Measurements from ENCODE around the gene DNHD1.

DNA sequence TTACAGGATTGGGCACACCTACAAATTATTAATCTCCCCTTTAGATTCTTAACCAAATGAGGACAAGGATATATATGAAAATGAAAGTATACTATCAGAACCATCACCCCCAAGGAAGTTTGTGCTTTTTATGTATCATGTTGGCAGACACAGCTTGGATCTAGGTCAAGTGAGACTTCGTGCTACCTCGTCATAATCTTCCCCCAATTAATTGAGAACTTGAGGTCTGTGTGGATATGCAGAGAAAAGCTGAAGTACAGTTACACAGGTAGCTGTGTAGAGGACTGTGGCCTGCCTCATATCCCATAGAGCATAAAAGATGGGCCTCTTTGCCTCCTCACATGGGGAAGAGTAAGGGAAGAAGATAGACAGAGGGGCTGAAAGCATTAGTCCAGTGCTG lies 45.6 kb downstream of the DNHD1 start:
- TF ChIP-seq, protein P1, sequence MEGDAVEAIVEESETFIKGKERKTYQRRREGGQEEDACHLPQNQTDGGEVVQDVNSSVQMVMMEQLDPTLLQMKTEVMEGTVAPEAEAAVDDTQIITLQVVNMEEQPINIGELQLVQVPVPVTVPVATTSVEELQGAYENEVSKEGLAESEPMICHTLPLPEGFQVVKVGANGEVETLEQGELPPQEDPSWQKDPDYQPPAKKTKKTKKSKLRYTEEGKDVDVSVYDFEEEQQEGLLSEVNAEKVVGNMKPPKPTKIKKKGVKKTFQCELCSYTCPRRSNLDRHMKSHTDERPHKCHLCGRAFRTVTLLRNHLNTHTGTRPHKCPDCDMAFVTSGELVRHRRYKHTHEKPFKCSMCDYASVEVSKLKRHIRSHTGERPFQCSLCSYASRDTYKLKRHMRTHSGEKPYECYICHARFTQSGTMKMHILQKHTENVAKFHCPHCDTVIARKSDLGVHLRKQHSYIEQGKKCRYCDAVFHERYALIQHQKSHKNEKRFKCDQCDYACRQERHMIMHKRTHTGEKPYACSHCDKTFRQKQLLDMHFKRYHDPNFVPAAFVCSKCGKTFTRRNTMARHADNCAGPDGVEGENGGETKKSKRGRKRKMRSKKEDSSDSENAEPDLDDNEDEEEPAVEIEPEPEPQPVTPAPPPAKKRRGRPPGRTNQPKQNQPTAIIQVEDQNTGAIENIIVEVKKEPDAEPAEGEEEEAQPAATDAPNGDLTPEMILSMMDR (IDR thresholded peaks at IDR 0.05): no peak
- TF ChIP-seq EZH2 (IDR thresholded peaks at IDR 0.05): no peak

Data from neural progenitor cell (in vitro differentiated cells).